DMS53 treated with DMSO at 0.1 percent for 48 hours (cell line): ENCODE measurements around the gene EPB41L3.

ENCODE experiments used
- DNase-seq: peaks from one replicate; lab custom pipeline; 2025; ENCODE audit not compliant: unreplicated experiment; lab: John Stamatoyannopoulos, UW

EPB41L3 gene

GRCh38 chr18:5456577-5457461, 87.0 kb downstream of the EPB41L3 start:
- DNase-seq: no peak

- DNase-seq: no peak
These were observed 88.1 kb downstream of the EPB41L3 start for GRCh38 chr18:5455674-5456073.

- DNase-seq: no peak
These were observed 90.8 kb downstream of the EPB41L3 start for GRCh38 chr18:5452943-5453443.

- DNase-seq: no peak
These were observed 91.9 kb downstream of the EPB41L3 start for GRCh38 chr18:5451871-5452270.

GRCh38 chr18:5451150-5451549, 92.6 kb downstream of the EPB41L3 start:
- no peak for DNase-seq

- peak; percentile 21 for DNase-seq
These were observed 93.8 kb downstream of the EPB41L3 start for GRCh38 chr18:5449858-5450509.

- no peak for DNase-seq
These were observed 96.4 kb downstream of the EPB41L3 start for GRCh38 chr18:5447442-5447841.

GRCh38 chr18:5444847-5445246, 99.0 kb downstream of the EPB41L3 start:
- no peak for DNase-seq

- no peak for DNase-seq
These were observed 99.5 kb downstream of the EPB41L3 start for GRCh38 chr18:5444269-5444668.

- no peak for DNase-seq
These were observed 103.7 kb downstream of the EPB41L3 start for GRCh38 chr18:5439986-5440696.

- DNase-seq: no peak
These were observed 109.4 kb downstream of the EPB41L3 start for GRCh38 chr18:5434425-5434824.

GRCh38 chr18:5431836-5432575, 111.8 kb downstream of the EPB41L3 start:
- DNase-seq: no peak

- DNase-seq: no peak
These were observed 113.7 kb downstream of the EPB41L3 start for GRCh38 chr18:5430131-5430530.

- DNase-seq: no peak
These were observed 114.1 kb downstream of the EPB41L3 start for GRCh38 chr18:5429681-5430080.

- peak; percentile 14 for DNase-seq
These were observed 118.1 kb downstream of the EPB41L3 start for GRCh38 chr18:5425721-5426120.

- DNase-seq: peak; percentile 43
These were observed 118.7 kb downstream of the EPB41L3 start for GRCh38 chr18:5424903-5425664.

GRCh38 chr18:5422626-5423025, 121.2 kb downstream of the EPB41L3 start:
- no peak for DNase-seq

- no peak for DNase-seq
These were observed 121.8 kb downstream of the EPB41L3 start for GRCh38 chr18:5421981-5422380.

- no peak for DNase-seq
These were observed 122.9 kb downstream of the EPB41L3 start for GRCh38 chr18:5420906-5421305.

GRCh38 chr18:5419601-5420000, 124.2 kb downstream of the EPB41L3 start:
- no peak for DNase-seq
